IPS-18a (cell line): Measurements from ENCODE around the gene GPC6.

ENCODE experiments used
- H3K27ac ChIP-seq: one replicate; pipeline ENCODE4 v1.5.1; 2013; ENCODE audit warnings: low read length
- H3K27me3 ChIP-seq: one replicate; pipeline ENCODE4 v1.6.1; 2013; ENCODE audit warnings: mild to moderate bottlenecking, low read length; ENCODE audit not compliant: control insufficient read depth, insufficient read depth
- H3K36me3 ChIP-seq: one replicate; pipeline ENCODE4 v1.6.1; 2013; ENCODE audit warnings: low read depth, low read length; ENCODE audit not compliant: control insufficient read depth
- H3K4me1 ChIP-seq: one replicate; pipeline ENCODE4 v1.6.1; 2013; ENCODE audit warnings: low read depth, low read length; ENCODE audit not compliant: control insufficient read depth
- H3K4me3 ChIP-seq: one replicate; pipeline ENCODE4 v1.5.1; 2013; ENCODE audit warnings: low read length
- H3K9ac ChIP-seq: one replicate; pipeline ENCODE4 v1.6.1; 2013; ENCODE audit warnings: mild to moderate bottlenecking, low read length, moderate library complexity
- H3K9me3 ChIP-seq: one replicate; pipeline ENCODE4 v1.6.1; 2013; ENCODE audit warnings: low read depth, low read length; ENCODE audit not compliant: control insufficient read depth

GPC6 gene

DNA sequence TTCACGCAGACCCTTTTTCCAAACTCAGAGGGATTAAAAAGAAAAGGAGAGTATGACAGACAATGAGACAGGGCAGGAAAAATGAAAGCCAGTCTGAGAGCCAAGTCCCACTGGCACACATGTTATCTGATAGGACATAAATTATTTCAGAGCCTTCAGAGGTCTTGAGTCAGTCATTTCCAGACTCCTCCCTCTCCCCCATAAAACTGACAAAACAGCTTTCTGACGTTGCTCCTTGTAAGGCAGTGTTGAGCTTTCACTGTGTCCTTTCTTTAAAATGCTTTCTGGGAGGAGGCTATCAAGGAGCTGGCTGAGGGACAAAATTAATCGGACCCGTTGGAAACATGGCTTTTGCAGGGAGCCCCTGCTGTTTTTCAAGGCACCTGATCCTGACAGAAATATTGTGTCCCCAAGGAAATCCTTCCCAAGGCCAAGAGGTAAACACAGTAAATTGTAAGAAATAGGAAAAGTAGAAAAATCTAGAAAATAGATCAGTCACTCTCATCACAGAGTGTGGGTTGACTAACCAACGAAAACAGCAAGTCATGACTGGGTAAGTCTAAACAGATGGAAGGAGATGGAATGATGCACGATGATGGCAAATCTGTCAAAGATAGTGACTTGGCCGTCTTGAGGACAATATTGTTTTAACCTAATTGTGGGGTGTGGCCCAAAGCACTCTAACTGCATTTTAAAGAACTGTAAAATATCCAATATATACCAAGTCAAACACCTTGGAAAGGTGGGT lies 1163.2 kb downstream of the GPC6 start:
- Histone ChIP-seq H3K9me3 (no peaks in the 10 kb centered on the region), H3K4me1 (no peaks in the 10 kb centered on the region), H3K36me3 (no peaks in the 10 kb centered on the region), H3K27ac (no peak overlapping the region), H3K4me3 (no peak overlapping the region), H3K9ac (no peak overlapping the region), H3K27me3 (no peaks in the 10 kb centered on the region)

DNA sequence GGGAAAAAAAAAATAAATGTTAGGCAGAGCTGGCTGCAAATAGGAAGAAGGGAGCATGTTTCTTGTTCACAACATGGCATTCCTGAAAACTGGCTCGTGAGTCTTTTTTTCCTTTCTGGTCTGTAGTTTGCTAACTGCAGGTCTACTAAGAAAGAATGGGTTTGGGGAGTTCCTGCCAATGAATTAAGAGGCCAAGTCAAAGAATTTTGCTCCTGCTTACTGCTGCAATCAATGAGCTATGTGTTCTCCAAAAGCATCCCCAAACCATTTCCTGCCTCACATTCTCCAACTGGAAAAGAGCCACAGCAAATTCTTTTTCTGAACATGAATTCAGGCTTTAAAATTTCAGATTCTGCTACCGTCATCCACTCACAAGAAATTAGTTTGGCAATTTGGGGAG lies 1164.3 kb downstream of the GPC6 start:
- Histone ChIP-seq H3K27ac (no peak overlapping the region), H3K27me3 (no peaks in the 10 kb centered on the region), H3K9ac (no peak overlapping the region), H3K9me3 (no peaks in the 10 kb centered on the region), H3K36me3 (no peaks in the 10 kb centered on the region), H3K4me1 (no peaks in the 10 kb centered on the region), H3K4me3 (no peak overlapping the region)

DNA sequence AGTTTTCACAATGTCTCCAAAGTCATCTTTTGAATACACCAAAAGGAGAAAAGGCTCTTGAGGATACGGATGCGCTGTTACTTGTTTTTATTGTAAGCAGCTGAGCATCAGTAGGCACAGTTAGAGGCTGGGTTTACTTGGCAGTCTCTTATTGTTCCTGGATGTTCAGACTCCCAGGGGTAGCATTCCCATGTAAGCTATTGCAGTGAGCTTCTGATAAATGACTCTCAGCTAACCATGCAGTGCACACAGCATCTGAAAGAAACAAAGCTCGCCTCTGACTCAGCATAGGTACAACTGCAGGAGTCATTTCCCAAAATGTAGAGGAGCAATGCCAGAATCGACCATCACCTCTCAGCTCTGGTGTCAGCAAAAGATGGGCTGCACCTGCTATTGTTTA lies 1168.1 kb downstream of the GPC6 start:
- Histone ChIP-seq H3K27me3 (no peaks in the 10 kb centered on the region), H3K9ac (no peak overlapping the region), H3K4me3 (no peak overlapping the region), H3K36me3 (no peaks in the 10 kb centered on the region), H3K4me1 (no peaks in the 10 kb centered on the region), H3K9me3 (no peaks in the 10 kb centered on the region), H3K27ac (no peak overlapping the region)

DNA sequence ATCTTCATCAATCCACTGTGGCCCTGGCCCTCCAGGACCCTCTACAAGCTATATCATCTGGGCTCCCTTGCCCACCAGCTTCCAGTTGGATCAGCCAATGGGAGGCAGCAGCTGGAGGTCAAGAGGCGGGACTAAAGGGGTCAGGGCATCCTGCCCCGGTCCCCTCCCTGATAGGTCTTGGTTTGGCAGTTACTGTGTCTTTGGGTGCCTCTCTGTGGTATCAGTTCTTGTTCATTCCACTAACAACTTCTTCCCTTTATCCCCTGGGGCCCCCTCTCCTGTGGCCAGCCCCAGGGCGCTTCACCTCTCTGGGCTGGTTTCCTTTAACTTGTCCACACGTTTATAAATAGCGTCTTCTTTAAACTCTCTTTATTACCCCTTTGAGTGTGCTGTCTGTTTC lies 1169.3 kb downstream of the GPC6 start:
- no peak overlapping the region for H3K4me3 ChIP-seq

DNA sequence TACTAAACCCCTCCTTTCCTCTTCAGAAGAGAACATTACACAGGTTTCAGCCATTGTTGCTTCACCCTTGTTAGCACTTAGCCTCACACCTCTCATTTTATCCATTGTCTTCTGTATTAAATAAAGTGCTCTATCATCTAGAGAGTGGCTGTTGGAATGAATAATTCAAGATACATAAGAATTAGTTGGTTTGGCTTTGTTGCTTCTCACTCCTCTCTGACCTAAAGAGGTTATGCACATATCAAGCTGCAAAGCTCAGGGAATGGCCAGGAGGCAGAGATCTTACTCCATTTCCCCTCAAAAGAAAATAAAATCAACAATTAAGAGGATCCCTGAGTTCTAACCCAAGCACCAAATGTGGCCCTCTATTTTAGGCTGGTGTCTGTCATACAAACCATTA lies 1173.2 kb downstream of the GPC6 start:
- H3K27ac ChIP-seq = no peak overlapping the region
- H3K9me3 ChIP-seq = no peaks in the 10 kb centered on the region
- H3K36me3 ChIP-seq = no peaks in the 10 kb centered on the region
- no peak overlapping the region for H3K9ac ChIP-seq
- no peaks in the 10 kb centered on the region for H3K27me3 ChIP-seq
- H3K4me1 ChIP-seq = no peaks in the 10 kb centered on the region
- no peak overlapping the region for H3K4me3 ChIP-seq

More for the DNA sequence above, 1169.3 kb downstream of the GPC6 start:
- Histone ChIP-seq H3K36me3 (no peaks in the 10 kb centered on the region), H3K9me3 (no peaks in the 10 kb centered on the region), H3K27me3 (no peaks in the 10 kb centered on the region), H3K27ac (no peak overlapping the region), H3K4me1 (no peaks in the 10 kb centered on the region), H3K9ac (no peak overlapping the region)

DNA sequence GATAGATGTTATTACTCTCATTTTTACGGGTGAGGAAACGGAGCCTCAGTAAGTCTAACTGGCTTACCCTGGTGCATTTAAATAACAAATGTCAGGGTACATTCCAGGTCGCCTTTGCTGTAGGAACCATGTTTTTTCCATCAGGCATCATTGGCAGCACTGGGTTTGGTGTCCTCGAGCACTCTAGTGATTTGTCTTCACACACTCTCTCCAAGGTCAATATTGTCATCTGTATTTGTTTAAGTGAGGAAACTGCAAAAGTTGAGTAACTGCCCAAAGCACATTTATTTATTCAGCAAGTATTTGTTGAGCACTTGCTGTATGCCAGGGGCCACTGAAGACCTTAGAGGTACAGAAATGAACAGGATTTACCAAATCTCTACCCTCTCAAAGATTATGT lies 1174.3 kb downstream of the GPC6 start:
- no peak overlapping the region for H3K9ac ChIP-seq
- no peaks in the 10 kb centered on the region for H3K27me3 ChIP-seq
- H3K36me3 ChIP-seq = no peaks in the 10 kb centered on the region
- H3K4me3 ChIP-seq = no peak overlapping the region
- H3K27ac ChIP-seq = no peak overlapping the region
- no peaks in the 10 kb centered on the region for H3K9me3 ChIP-seq
- no peaks in the 10 kb centered on the region for H3K4me1 ChIP-seq

DNA sequence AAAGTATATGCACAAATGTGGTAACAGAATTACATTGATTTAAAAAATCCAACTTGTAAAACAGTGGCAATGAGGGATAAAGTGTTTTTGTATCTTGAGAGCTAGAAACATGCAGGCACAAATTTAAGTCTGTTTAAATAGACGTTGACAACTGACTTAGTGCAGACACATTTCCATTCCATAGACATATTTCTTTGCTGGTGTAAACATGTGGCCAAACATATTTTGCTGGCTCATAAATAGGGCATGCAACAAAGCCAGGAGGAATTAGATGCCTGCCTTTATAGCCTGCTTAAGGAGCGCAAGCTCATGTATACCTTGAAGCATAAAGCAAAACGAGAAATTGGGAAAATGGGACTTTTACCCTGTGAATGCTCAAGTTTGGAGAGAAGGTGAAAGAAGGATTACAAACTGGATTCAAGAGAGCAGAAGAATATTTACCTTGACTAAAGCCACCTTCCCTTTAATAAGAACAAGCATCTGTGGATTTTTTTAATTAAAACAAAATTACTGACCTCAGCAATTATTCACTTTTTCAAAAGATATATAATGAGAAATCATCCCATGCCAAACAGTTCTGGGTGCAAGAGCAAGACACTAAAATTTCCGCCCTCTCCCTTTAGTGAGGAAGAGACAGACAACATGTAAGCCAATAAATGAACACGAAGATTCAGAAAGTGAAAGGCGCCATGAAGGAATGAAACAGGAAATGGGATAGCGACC lies 1181.9 kb downstream of the GPC6 start:
- Histone ChIP-seq H3K4me1 (no peaks in the 10 kb centered on the region), H3K27ac (no peak overlapping the region), H3K4me3 (no peak overlapping the region), H3K36me3 (no peaks in the 10 kb centered on the region), H3K9me3 (no peaks in the 10 kb centered on the region), H3K9ac (no peak overlapping the region), H3K27me3 (no peaks in the 10 kb centered on the region)

DNA sequence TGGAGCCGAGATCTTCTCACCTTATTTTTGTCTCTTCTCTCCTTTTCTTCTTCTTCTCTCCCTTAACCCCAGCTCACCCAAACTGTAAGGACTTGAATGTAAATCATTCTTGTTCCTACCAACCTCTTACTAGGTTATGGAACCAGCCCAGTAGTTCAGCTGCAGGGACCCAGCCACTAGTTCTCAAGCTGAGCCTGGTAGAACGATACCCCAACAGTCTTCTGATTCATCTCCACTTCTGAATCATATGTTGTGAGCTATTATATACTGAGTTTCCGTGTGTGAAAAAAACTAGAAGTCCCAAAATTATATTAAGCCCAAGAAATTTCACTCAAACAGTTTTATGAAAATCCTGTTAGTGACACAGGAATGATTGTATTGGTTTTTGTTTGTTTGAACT lies 1185.1 kb downstream of the GPC6 start:
- no peaks in the 10 kb centered on the region for H3K36me3 ChIP-seq
- no peaks in the 10 kb centered on the region for H3K4me1 ChIP-seq
- no peak overlapping the region for H3K27ac ChIP-seq
- H3K4me3 ChIP-seq = no peak overlapping the region
- no peaks in the 10 kb centered on the region for H3K9me3 ChIP-seq
- no peaks in the 10 kb centered on the region for H3K27me3 ChIP-seq
- no peak overlapping the region for H3K9ac ChIP-seq

DNA sequence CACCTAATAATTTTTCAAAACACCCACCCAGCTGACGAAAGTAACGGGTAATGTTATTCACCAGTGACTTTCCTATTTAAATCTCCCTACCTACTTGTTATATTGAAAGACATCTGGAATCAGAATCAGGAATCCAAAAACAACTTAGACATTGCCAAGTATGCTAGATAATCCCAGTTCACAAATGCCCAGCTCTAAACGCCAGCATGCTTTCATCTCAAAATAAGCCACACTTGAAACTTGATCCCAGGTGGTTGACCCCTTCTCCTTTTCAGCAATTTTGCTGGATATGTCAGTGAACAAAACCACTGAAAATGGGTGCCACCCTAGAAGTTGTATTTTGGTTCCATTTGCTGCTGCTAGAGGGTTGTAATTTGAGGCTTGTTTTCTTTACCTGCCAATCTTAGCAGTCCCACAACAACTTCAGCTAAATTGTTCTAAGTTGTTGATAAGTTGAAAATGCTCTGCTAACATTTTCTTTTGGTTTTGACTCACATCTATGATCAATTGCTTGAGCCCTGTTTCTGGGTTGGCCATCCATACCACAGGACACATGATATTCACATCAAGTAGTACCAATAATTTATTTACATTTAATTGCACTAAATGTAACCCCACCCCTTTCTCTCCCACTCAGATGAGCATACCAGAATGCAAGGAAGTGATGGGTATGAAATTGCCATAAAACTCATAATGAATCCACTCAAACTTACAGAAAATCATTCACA lies 1186.4 kb downstream of the GPC6 start:
- no peak overlapping the region for H3K27ac ChIP-seq
- no peaks in the 10 kb centered on the region for H3K27me3 ChIP-seq
- no peaks in the 10 kb centered on the region for H3K9me3 ChIP-seq
- H3K36me3 ChIP-seq = no peaks in the 10 kb centered on the region
- no peak overlapping the region for H3K4me3 ChIP-seq
- no peaks in the 10 kb centered on the region for H3K4me1 ChIP-seq
- H3K9ac ChIP-seq = no peak overlapping the region

DNA sequence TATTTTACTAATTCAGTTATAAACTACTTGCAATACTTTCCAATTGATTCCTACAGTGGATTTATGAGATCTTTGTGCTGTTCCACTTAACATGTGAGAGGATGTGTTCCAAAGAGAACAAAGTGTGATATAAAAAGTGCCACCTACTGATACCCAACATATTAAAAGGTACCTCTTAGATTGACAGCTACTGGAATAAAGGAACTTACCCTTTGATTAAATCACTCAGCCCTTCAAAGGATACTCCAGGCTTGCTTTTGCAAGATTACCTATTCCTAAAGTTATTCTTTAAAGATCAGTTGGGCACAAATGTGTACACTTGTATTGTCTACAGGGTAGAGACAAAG lies 1187.0 kb downstream of the GPC6 start:
- Histone ChIP-seq H3K27ac (no peak overlapping the region), H3K36me3 (no peaks in the 10 kb centered on the region), H3K27me3 (no peaks in the 10 kb centered on the region), H3K4me1 (no peaks in the 10 kb centered on the region), H3K9ac (no peak overlapping the region), H3K4me3 (no peak overlapping the region), H3K9me3 (no peaks in the 10 kb centered on the region)

DNA sequence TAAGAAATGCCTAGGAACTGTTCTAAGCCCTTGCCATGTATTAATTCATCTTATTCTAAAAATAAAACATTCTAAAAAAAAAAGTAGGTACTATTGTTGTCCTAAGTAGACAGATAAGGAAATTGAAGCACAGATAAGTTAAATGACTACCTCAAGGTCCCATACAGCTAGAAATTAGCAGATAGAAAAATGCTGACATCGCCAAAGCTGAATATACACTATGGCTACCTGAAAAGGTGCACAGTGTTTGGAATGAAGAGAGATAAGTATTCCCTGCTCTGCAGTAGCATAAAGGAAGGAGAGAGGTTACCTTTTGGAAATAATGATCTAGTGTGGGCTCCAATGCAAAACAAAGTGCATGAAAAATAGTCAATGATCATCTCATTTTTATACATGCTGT lies 1187.5 kb downstream of the GPC6 start:
- H3K4me3 ChIP-seq = no peak overlapping the region
- no peaks in the 10 kb centered on the region for H3K4me1 ChIP-seq
- H3K9me3 ChIP-seq = no peaks in the 10 kb centered on the region
- no peaks in the 10 kb centered on the region for H3K36me3 ChIP-seq
- H3K9ac ChIP-seq = no peak overlapping the region
- no peak overlapping the region for H3K27ac ChIP-seq
- H3K27me3 ChIP-seq = no peaks in the 10 kb centered on the region
